Neural cell (in vitro differentiated cells): ENCODE data around the gene LYSMD1. TPM values are rescaled to one million over a fixed set of nuclear protein-coding genes. Genes with fewer than 3 reads are reported as not detected.

Experiments
- H2AFZ ChIP-seq: fragments of 200-600, 300-800 bp; sonication (generic), shearing (Covaris generic); 2 replicates; pipeline ENCODE4 v1.6.0; 2014; ENCODE audit warnings: low read depth, mild to moderate bottlenecking, antibody characterized with exemption, low read length, moderate library complexity
- H3F3A ChIP-seq: fragments of 200-600 bp; shearing (Covaris generic); 2 replicates; pipeline ENCODE4 v1.6.1; 2016; ENCODE audit warnings: mild to moderate bottlenecking, moderate library complexity, mixed read lengths, antibody characterized with exemption, low read length; ENCODE audit not compliant: insufficient read depth, poor library complexity, severe bottlenecking
- H3K27ac ChIP-seq: fragments of 200-600, 300-800 bp; sonication (generic), shearing (Covaris generic); 2 replicates; pipeline ENCODE4 v1.5.1; 2014; ENCODE audit warnings: mild to moderate bottlenecking, low read length, moderate library complexity
- H3K27me3 ChIP-seq: fragments of 300-800, 200-600 bp; sonication (generic), shearing (Covaris generic); 2 replicates; pipeline ENCODE4 v1.6.0; 2014; ENCODE audit warnings: mild to moderate bottlenecking, low read depth, low read length, moderate library complexity; ENCODE audit not compliant: insufficient read depth
- H3K36me3 ChIP-seq: fragments of 300-800, 200-600 bp; sonication (generic), shearing (Covaris generic); 2 replicates; pipeline ENCODE4 v1.5.1; 2014; ENCODE audit warnings: mild to moderate bottlenecking, antibody characterized with exemption, low read length, moderate library complexity; ENCODE audit not compliant: insufficient read depth
- H3K4me2 ChIP-seq: fragments of 300-800, 200-600 bp; sonication (generic), shearing (Covaris generic); 2 replicates; pipeline ENCODE4 v1.6.0; 2014; ENCODE audit warnings: mild to moderate bottlenecking, low read length
- H3K4me3 ChIP-seq: fragments of 300-800, 200-600 bp; sonication (generic), shearing (Covaris generic); 2 replicates; pipeline ENCODE4 v1.5.1; 2014; ENCODE audit warnings: mild to moderate bottlenecking, low read length, moderate library complexity
- H3K79me2 ChIP-seq: fragments of 200-600 bp; shearing (Covaris generic); replicated peaks from 2 replicates; pipeline ENCODE4 v1.6.0; 2014; ENCODE audit warnings: mild to moderate bottlenecking, low read length, moderate library complexity; ENCODE audit not compliant: insufficient read depth
- H3K9ac ChIP-seq: fragments of 300-800, 200-600 bp; sonication (generic), shearing (Covaris generic); 2 replicates; pipeline ENCODE4 v1.6.1; 2016; ENCODE audit warnings: mild to moderate bottlenecking, low read length, mixed read lengths
- H3K9me2 ChIP-seq: fragments of 200-600 bp; shearing (Covaris generic); 2 replicates; pipeline ENCODE4 v1.6.1; 2016; ENCODE audit warnings: mild to moderate bottlenecking, low read length, mixed read lengths; ENCODE audit not compliant: insufficient read depth
- H3K9me3 ChIP-seq: fragments of 200-600, 300-800 bp; sonication (generic), shearing (Covaris generic); 2 replicates; pipeline ENCODE4 v1.6.1; 2016; ENCODE audit warnings: mild to moderate bottlenecking, mixed run types, low read length, moderate library complexity, mixed read lengths
- H4K20me1 ChIP-seq: fragments of 200-600 bp; shearing (Covaris generic); 2 replicates; pipeline ENCODE4 v1.6.1; 2016; ENCODE audit warnings: mild to moderate bottlenecking, mixed run types; ENCODE audit not compliant: insufficient read depth
- EP300 ChIP-seq: fragments of 450-650 bp; conservative IDR thresholded peaks from 2 replicates; pipeline ENCODE4 v1.6.1; 2014; ENCODE audit warnings: antibody characterized with exemption, mild to moderate bottlenecking, moderate library complexity; ENCODE audit not compliant: poor library complexity, severe bottlenecking
- EZH2 ChIP-seq: fragments of 200-600, 300-800 bp; shearing (Covaris generic), sonication (generic); IDR thresholded peaks from 2 replicates; pipeline ENCODE4 v1.6.1; 2014; ENCODE audit warnings: antibody characterized with exemption, low read length, borderline replicate concordance, mild to moderate bottlenecking; ENCODE audit not compliant: insufficient read depth, poor library complexity, severe bottlenecking
- MXI1 ChIP-seq: fragments of 450-650 bp; conservative IDR thresholded peaks from 2 replicates; pipeline ENCODE4 v1.6.1; 2014; ENCODE audit warnings: antibody characterized with exemption, mild to moderate bottlenecking; ENCODE audit not compliant: poor library complexity, severe bottlenecking
- POLR2AphosphoS5 ChIP-seq: IDR thresholded peaks from 2 replicates; pipeline ENCODE4 v1.6.1; 2012
- RAD21 ChIP-seq: fragments of 450-650 bp; conservative IDR thresholded peaks from 2 replicates; pipeline ENCODE4 v1.6.1; 2014; ENCODE audit warnings: antibody characterized with exemption, mild to moderate bottlenecking, moderate library complexity
- SMC3 ChIP-seq: fragments of 450-650 bp; conservative IDR thresholded peaks from 2 replicates; pipeline ENCODE4 v1.6.1; 2014; ENCODE audit warnings: antibody characterized with exemption, mild to moderate bottlenecking, moderate library complexity; ENCODE audit not compliant: poor library complexity
- TAF1 ChIP-seq: IDR thresholded peaks from 2 replicates; pipeline ENCODE4 v1.6.1; 2012; ENCODE audit warnings: low read depth
- polyA plus RNA-seq: library from polyadenylated mRNA; depleted of rRNA; stranded (reverse); fragments of >200 nt; gene quantifications from 2 replicates; pipeline ENCODE4 v1.2.3, GENCODE V29; 2014
- TF ChIP-seq, protein P1 (sequence below): IDR thresholded peaks from 2 replicates; pipeline ENCODE4 v1.6.1; 2012; ENCODE audit warnings: borderline replicate concordance

The LYSMD1 gene
- polyA plus RNA-seq, 1 donor from 2014 or later, result 16.0 TPM

DNA sequence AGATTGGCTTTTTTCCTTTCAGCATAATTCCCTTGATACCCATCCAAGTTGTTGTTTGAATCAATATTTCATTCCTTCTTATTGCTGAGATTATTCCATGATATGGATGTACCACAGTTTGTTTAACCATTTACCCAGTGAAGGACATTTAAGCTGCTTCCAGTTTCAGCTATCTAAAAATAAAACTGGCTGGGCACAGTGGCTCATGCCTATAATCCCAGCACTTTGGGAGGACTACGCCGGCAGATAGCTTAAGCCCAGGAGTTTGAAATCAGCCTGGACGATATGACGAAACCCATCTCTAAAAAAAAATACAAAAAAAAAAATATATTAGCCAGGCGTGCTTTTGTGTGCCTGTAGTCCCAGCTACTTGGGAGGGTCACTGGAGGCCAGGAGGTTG, 51.8 kb downstream of the LYSMD1 start:
- Histone ChIP-seq H3K27ac (no peak overlapping the region), H3K79me2 (no peaks in the 10 kb centered on the region), H2AFZ (no peak overlapping the region), H3K4me2 (no peak overlapping the region), H3K9me2 (no peaks in the 10 kb centered on the region), H4K20me1 (no peaks in the 10 kb centered on the region), H3K36me3 (no peaks in the 10 kb centered on the region), H3F3A (no peaks in the 10 kb centered on the region), H3K9me3 (no peaks in the 10 kb centered on the region), H3K27me3 (no peaks in the 10 kb centered on the region), H3K9ac (no peak overlapping the region), H3K4me3 (no peak overlapping the region)
- TF ChIP-seq EP300, result no peak
- no peak for TF ChIP-seq TAF1
- no peak for TF ChIP-seq SMC3
- TF ChIP-seq RAD21, result no peak
- no peak for TF ChIP-seq POLR2AphosphoS5
- TF ChIP-seq MXI1, result no peak
- TF ChIP-seq, protein P1, sequence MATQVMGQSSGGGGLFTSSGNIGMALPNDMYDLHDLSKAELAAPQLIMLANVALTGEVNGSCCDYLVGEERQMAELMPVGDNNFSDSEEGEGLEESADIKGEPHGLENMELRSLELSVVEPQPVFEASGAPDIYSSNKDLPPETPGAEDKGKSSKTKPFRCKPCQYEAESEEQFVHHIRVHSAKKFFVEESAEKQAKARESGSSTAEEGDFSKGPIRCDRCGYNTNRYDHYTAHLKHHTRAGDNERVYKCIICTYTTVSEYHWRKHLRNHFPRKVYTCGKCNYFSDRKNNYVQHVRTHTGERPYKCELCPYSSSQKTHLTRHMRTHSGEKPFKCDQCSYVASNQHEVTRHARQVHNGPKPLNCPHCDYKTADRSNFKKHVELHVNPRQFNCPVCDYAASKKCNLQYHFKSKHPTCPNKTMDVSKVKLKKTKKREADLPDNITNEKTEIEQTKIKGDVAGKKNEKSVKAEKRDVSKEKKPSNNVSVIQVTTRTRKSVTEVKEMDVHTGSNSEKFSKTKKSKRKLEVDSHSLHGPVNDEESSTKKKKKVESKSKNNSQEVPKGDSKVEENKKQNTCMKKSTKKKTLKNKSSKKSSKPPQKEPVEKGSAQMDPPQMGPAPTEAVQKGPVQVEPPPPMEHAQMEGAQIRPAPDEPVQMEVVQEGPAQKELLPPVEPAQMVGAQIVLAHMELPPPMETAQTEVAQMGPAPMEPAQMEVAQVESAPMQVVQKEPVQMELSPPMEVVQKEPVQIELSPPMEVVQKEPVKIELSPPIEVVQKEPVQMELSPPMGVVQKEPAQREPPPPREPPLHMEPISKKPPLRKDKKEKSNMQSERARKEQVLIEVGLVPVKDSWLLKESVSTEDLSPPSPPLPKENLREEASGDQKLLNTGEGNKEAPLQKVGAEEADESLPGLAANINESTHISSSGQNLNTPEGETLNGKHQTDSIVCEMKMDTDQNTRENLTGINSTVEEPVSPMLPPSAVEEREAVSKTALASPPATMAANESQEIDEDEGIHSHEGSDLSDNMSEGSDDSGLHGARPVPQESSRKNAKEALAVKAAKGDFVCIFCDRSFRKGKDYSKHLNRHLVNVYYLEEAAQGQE, result no peak
- no peak for TF ChIP-seq EZH2

Other genes starting within 250 kb of the LYSMD1 start
- gene SETDB1, start 239.5 kb downstream of the LYSMD1 start, polyA plus RNA-seq, result 39.1 and 51.1 TPM in 2 replicates
- 39.1 and 49.7 TPM in 2 replicates for gene CERS2, start 191.1 kb downstream of the LYSMD1 start, polyA plus RNA-seq
- gene ANXA9, start 183.6 kb downstream of the LYSMD1 start, polyA plus RNA-seq, result not detected in 2 replicates
- 16.1 and 25.2 TPM in 2 replicates for gene MINDY1, start 159.0 kb downstream of the LYSMD1 start, polyA plus RNA-seq
- gene PRUNE1, start 157.5 kb downstream of the LYSMD1 start, polyA plus RNA-seq, result 25.7 and 32.2 TPM in 2 replicates
- gene BNIPL, start 129.3 kb downstream of the LYSMD1 start, polyA plus RNA-seq, result 0.16 and 0.33 TPM in 2 replicates
- 0.87 and 1.2 TPM in 2 replicates for gene C1orf56, start 118.2 kb downstream of the LYSMD1 start, polyA plus RNA-seq
- gene CDC42SE1, start 106.3 kb downstream of the LYSMD1 start, polyA plus RNA-seq, result 102 and 107 TPM in 2 replicates
- gene MLLT11, start 105.5 kb downstream of the LYSMD1 start, polyA plus RNA-seq, result 131 and 142 TPM in 2 replicates
- 3.0 and 4.1 TPM in 2 replicates for gene GABPB2, start 95.1 kb downstream of the LYSMD1 start, polyA plus RNA-seq
- gene SEMA6C, start 19.3 kb downstream of the LYSMD1 start, polyA plus RNA-seq, result 32.5 and 39.3 TPM in 2 replicates
- gene TNFAIP8L2, start 9.3 kb downstream of the LYSMD1 start, polyA plus RNA-seq, result not detected in 2 replicates
- 91.1 and 106 TPM in 2 replicates for gene SCNM1, start 242 bp upstream of the LYSMD1 start, polyA plus RNA-seq
- not detected in 2 replicates for gene TMOD4, start 10.1 kb upstream of the LYSMD1 start, polyA plus RNA-seq
- 232 and 275 TPM in 2 replicates for gene VPS72, start 24.3 kb upstream of the LYSMD1 start, polyA plus RNA-seq
- 66.0 and 66.4 TPM in 2 replicates for gene PIP5K1A, start 32.6 kb upstream of the LYSMD1 start, polyA plus RNA-seq
- 341 and 364 TPM in 2 replicates for gene PSMD4, start 88.8 kb upstream of the LYSMD1 start, polyA plus RNA-seq
- 6.2 and 6.9 TPM in 2 replicates for gene ZNF687, start 116.4 kb upstream of the LYSMD1 start, polyA plus RNA-seq
- 22.8 and 25.8 TPM in 2 replicates for gene PI4KB, start 161.5 kb upstream of the LYSMD1 start, polyA plus RNA-seq
- 36.7 and 56.2 TPM in 2 replicates for gene RFX5, start 181.3 kb upstream of the LYSMD1 start, polyA plus RNA-seq
- gene SELENBP1, start 206.8 kb upstream of the LYSMD1 start, polyA plus RNA-seq, result not detected in 2 replicates
- gene PSMB4, start 233.7 kb upstream of the LYSMD1 start, polyA plus RNA-seq, result 695 and 729 TPM in 2 replicates